Gastroesophageal sphincter (tissue), 3 donors: ENCODE results near the gene APELA.

Experiments
- CTCF ChIP-seq, 4 experiments: fragments of 200-600 bp in 2 of 4; fragments of 450-650 bp in 2 of 4; sonication (generic) in 1 of 4; IDR thresholded peaks; one replicate each; pipeline ENCODE4 v1.5.1; 2017 to 2019; ENCODE audit warnings: antibody characterized with exemption in 4 of 4, mild to moderate bottlenecking in 2 of 4, moderate library complexity in 2 of 4
- EP300 ChIP-seq: sonication (generic); formaldehyde crosslinking; IDR thresholded peaks from one replicate; pipeline ENCODE4 v1.6.1; 2017; ENCODE audit warnings: antibody characterized with exemption, mild to moderate bottlenecking
- POLR2A ChIP-seq, 2 donors: fragments of 450-650 bp; IDR thresholded peaks; one replicate each; pipeline ENCODE4 v1.6.1; 2017; ENCODE audit warnings: antibody characterized with exemption in 2 of 2, mild to moderate bottlenecking in 2 of 2, moderate library complexity in 1 of 2
- POLR2AphosphoS5 ChIP-seq: sonication (generic); formaldehyde crosslinking; IDR thresholded peaks from one replicate; pipeline ENCODE4 v1.6.1; 2017; ENCODE audit warnings: antibody characterized with exemption

- TF ChIP-seq POLR2AphosphoS5 (no peak), POLR2A (IDR thresholded peaks at IDR 0.05) (no peak), CTCF (IDR thresholded peaks at IDR 0.05) (no peak), EP300 (no peak)
Observed at GRCh38 chr4:164872481-164872880, 4.5 kb upstream of the APELA start.
